ENCODE data around the gene SLC1A7.

GRCh38 chr1:53049574-53049967, 92.9 kb downstream of the SLC1A7 start:
- TF ChIP-seq ZBTB33 (IDR thresholded peaks at IDR 0.05) (no peak), CTCF (IDR thresholded peaks at IDR 0.05; ENCODE audit: low read depth, low read length, missing input control) (no peak), TAF1 (conservative IDR thresholded peaks at IDR 0.05) (no peak), ATF3 (IDR thresholded peaks at IDR 0.05) (no peak), REST (IDR thresholded peaks at IDR 0.05) (no peak), JUND (IDR thresholded peaks at IDR 0.05) (no peak), EGR1 (IDR thresholded peaks at IDR 0.05; ENCODE audit: low read depth in 2 of 2) (no peak), RAD21 (IDR thresholded peaks at IDR 0.05) (no peak)
